ENCODE data around the gene KIF21B. TPM values are rescaled to one million over a fixed set of nuclear protein-coding genes. Genes with fewer than 3 reads are reported as not detected.

KIF21B gene
- total and polyA plus RNA-seq, 2 experiments from 2014 or later: 0.18 to 1.3 TPM

- no peaks in the 10 kb centered on the region for H3K4me1 ChIP-seq (ENCODE audit: insufficient read depth)
- H3K36me3 ChIP-seq (replicated peaks; ENCODE audit: insufficient read depth, low read depth): no peaks in the 10 kb centered on the region
- no peaks in the 10 kb centered on the region for H3K9me2 ChIP-seq (replicated peaks; ENCODE audit: insufficient read depth)
- H3K4me2 ChIP-seq: peak overlapping the region; percentile 46
- no peaks in the 10 kb centered on the region for H3K9me3 ChIP-seq (ENCODE audit: low read depth)
- TF ChIP-seq CTCF (IDR thresholded peaks at IDR 0.05; ENCODE audit: poor library complexity) (peak; percentile 87), EZH2phosphoT487 (IDR thresholded peaks at IDR 0.05; ENCODE audit: low read depth, severe bottlenecking, unreplicated experiment) (no peak), EZH2 (IDR thresholded peaks at IDR 0.05; ENCODE audit: borderline replicate concordance) (no peak)
- 38% methylated on average over 13 of the region's 13 CpGs for WGBS (ENCODE audit: low lambda C conversion rate, missing lambda C conversion rate)
- no peak overlapping the region for H3K4me3 ChIP-seq
- no peak overlapping the region for H2AFZ ChIP-seq
- no peak overlapping the region for H3K27ac ChIP-seq
- H3K27me3 ChIP-seq: no peaks in the 10 kb centered on the region
- no peaks in the 10 kb centered on the region for H3K79me2 ChIP-seq
- DNase-seq (ENCODE audit: low spot score): peak; percentile 79
- H4K20me1 ChIP-seq (ENCODE audit: insufficient read depth, poor library complexity, severe bottlenecking): no peaks in the 10 kb centered on the region
Observed at GRCh38 chr1:201042779-201043461, 19.4 kb upstream of the KIF21B start.

- DNase-seq (ENCODE audit: low spot score): no peak
- no peaks in the 10 kb centered on the region for H3K9me3 ChIP-seq (ENCODE audit: low read depth)
- no peak overlapping the region for H3K27ac ChIP-seq
- H3K27me3 ChIP-seq: no peaks in the 10 kb centered on the region
- H3K4me2 ChIP-seq: no peak overlapping the region
- H3K4me1 ChIP-seq (ENCODE audit: insufficient read depth): peaks cover 3% of the 10 kb centered on the region
- no peaks in the 10 kb centered on the region for H4K20me1 ChIP-seq (ENCODE audit: insufficient read depth, poor library complexity, severe bottlenecking)
- no peaks in the 10 kb centered on the region for H3K79me2 ChIP-seq
- no peak overlapping the region for H3K4me3 ChIP-seq
- no peaks in the 10 kb centered on the region for H3K9me2 ChIP-seq (replicated peaks; ENCODE audit: insufficient read depth)
- no peak overlapping the region for H2AFZ ChIP-seq
- H3K36me3 ChIP-seq (replicated peaks; ENCODE audit: insufficient read depth, low read depth): no peaks in the 10 kb centered on the region
- no peak for TF ChIP-seq CTCF (IDR thresholded peaks at IDR 0.05; ENCODE audit: poor library complexity)
- no peak for TF ChIP-seq EZH2 (IDR thresholded peaks at IDR 0.05; ENCODE audit: borderline replicate concordance)
- no peak for TF ChIP-seq EZH2phosphoT487 (IDR thresholded peaks at IDR 0.05; ENCODE audit: low read depth, severe bottlenecking, unreplicated experiment)
- WGBS (ENCODE audit: low lambda C conversion rate, missing lambda C conversion rate): 91% methylated on average over 2 of the region's 2 CpGs
Observed at GRCh38 chr1:201041011-201041410, 17.5 kb upstream of the KIF21B start.

GRCh38 chr1:201039876-201040275 is 16.4 kb upstream of the KIF21B start:
- H3K27ac ChIP-seq: no peak overlapping the region
- H3K36me3 ChIP-seq (replicated peaks; ENCODE audit: insufficient read depth, low read depth): no peaks in the 10 kb centered on the region
- no peaks in the 10 kb centered on the region for H3K27me3 ChIP-seq
- no peaks in the 10 kb centered on the region for H3K9me3 ChIP-seq (ENCODE audit: low read depth)
- WGBS (ENCODE audit: low lambda C conversion rate, missing lambda C conversion rate): 85% methylated on average over 5 of the region's 5 CpGs
- no peak overlapping the region for H3K4me3 ChIP-seq
- TF ChIP-seq CTCF (IDR thresholded peaks at IDR 0.05; ENCODE audit: poor library complexity) (no peak), EZH2 (IDR thresholded peaks at IDR 0.05; ENCODE audit: borderline replicate concordance) (no peak), EZH2phosphoT487 (IDR thresholded peaks at IDR 0.05; ENCODE audit: low read depth, severe bottlenecking, unreplicated experiment) (no peak)
- no peak overlapping the region for H2AFZ ChIP-seq
- no peaks in the 10 kb centered on the region for H3K79me2 ChIP-seq
- peaks cover 3% of the 10 kb centered on the region for H3K4me1 ChIP-seq (ENCODE audit: insufficient read depth)
- no peak overlapping the region for H3K4me2 ChIP-seq
- H4K20me1 ChIP-seq (ENCODE audit: insufficient read depth, poor library complexity, severe bottlenecking): no peaks in the 10 kb centered on the region
- no peak for DNase-seq (ENCODE audit: low spot score)
- no peaks in the 10 kb centered on the region for H3K9me2 ChIP-seq (replicated peaks; ENCODE audit: insufficient read depth)
